Caki2 (cell line): Measurements from ENCODE around the gene ATP13A3. TPM values are rescaled to one million over a fixed set of nuclear protein-coding genes. Genes with fewer than 3 reads are reported as not detected.
A peak's percentile ranks its signal among the peaks of the same experiment; 100 is the strongest.
"Not testable (repeated sequence)": the region's sequence is repeated elsewhere in the genome, so short reads cannot be mapped to it uniquely, and the experiment has no call there.

ENCODE experiments used
- DNase-seq: peaks from one replicate; pipeline ENCODE4 v3.0.0-alpha.2; 2015; ENCODE audit warnings: low read depth
- in situ Hi-C: cut with HindIII; loops from 2 replicates; pipeline ENCODE4 v1.10.0; 2016; ENCODE audit warnings: low sequenced_read_pairs, low pct_unique_long_range_greater_than_20kb, mixed read lengths
- total RNA-seq: library from RNA; depleted of rRNA; stranded (reverse); fragments of >200 nt; shearing (Covaris generic); gene quantifications from 2 replicates; pipeline ENCODE4 v1.2.3, GENCODE V29; 2014; ENCODE audit warnings: low replicate concordance; rRNA removed

Gene ATP13A3
- total RNA-seq: 47.7 and 91.8 TPM in 2 replicates

- DNase-seq: peak; percentile 81
- in situ Hi-C loops: no loop called here
Observed at GRCh38 chr3:194486540-194487288, at the start of gene ATP13A3. Gene ATP13A3, minus strand, starts transcription at chr3:194487002. Its CDS starts 24,812 bp downstream, at chr3:194462190.

GRCh38 chr3:194535199-194535598 lies 48.4 kb upstream of the ATP13A3 start:
- in situ Hi-C loops, DNase-seq: not testable (repeated sequence)

- DNase-seq: no peak
- in situ Hi-C loops: no loop called here
Observed at GRCh38 chr3:194534243-194534642, 47.4 kb upstream of the ATP13A3 start.

- DNase-seq: no peak
- in situ Hi-C loops: no loop called here
Observed at GRCh38 chr3:194532591-194532990, 45.8 kb upstream of the ATP13A3 start.

- in situ Hi-C loops: no loop called here
Observed at GRCh38 chr3:194527726-194528125, 40.9 kb upstream of the ATP13A3 start.

GRCh38 chr3:194526164-194526563 lies 39.4 kb upstream of the ATP13A3 start:
- in situ Hi-C loops: no loop called here
- no peak for DNase-seq

More at GRCh38 chr3:194527726-194528125, 40.9 kb upstream of the ATP13A3 start:
- DNase-seq: no peak

- no peak for DNase-seq
- in situ Hi-C loops: no loop called here
Observed at GRCh38 chr3:194522579-194523046, 35.8 kb upstream of the ATP13A3 start.

GRCh38 chr3:194521510-194522260 lies 34.9 kb upstream of the ATP13A3 start:
- DNase-seq: no peak
- in situ Hi-C loops: no loop called here

GRCh38 chr3:194520682-194521162 lies 33.9 kb upstream of the ATP13A3 start:
- DNase-seq: peak; percentile 86
- in situ Hi-C loops: not testable (repeated sequence)

- DNase-seq, in situ Hi-C loops: not testable (repeated sequence)
Observed at GRCh38 chr3:194520201-194520600, 33.4 kb upstream of the ATP13A3 start.

GRCh38 chr3:194518652-194519051 lies 31.9 kb upstream of the ATP13A3 start:
- no peak for DNase-seq
- in situ Hi-C loops: no loop called here

GRCh38 chr3:194517333-194517732 lies 30.5 kb upstream of the ATP13A3 start:
- in situ Hi-C loops: no loop called here
- DNase-seq: no peak

- in situ Hi-C loops: no loop called here
- DNase-seq: no peak
Observed at GRCh38 chr3:194514626-194515025, 27.8 kb upstream of the ATP13A3 start.

GRCh38 chr3:194512895-194513601 lies 26.2 kb upstream of the ATP13A3 start:
- in situ Hi-C loops: no loop called here
- peak; percentile 53 for DNase-seq

- in situ Hi-C loops: no loop called here
- no peak for DNase-seq
Observed at GRCh38 chr3:194508491-194509453, 22.0 kb upstream of the ATP13A3 start.

- in situ Hi-C loops: no loop called here
- DNase-seq: no peak
Observed at GRCh38 chr3:194507571-194507970, 20.8 kb upstream of the ATP13A3 start.

- in situ Hi-C loops: no loop called here
- DNase-seq: no peak
Observed at GRCh38 chr3:194505791-194506415, 19.1 kb upstream of the ATP13A3 start.
